GM18517 (cell line): Measurements from ENCODE around the gene MECP2.

Experiments used
- ATAC-seq: cut with Tn5 transposase; IDR thresholded peaks from one replicate; pipeline ENCODE4 v1.9.1; 2021; ENCODE audit warnings: mild to moderate bottlenecking, moderate library complexity; ENCODE audit not compliant: unreplicated experiment

MECP2 gene

GRCh38 chrX:154039577-154039976, 57.9 kb downstream of the MECP2 start:
- no peak for ATAC-seq

- no peak for ATAC-seq
These were observed 58.9 kb downstream of the MECP2 start for GRCh38 chrX:154038656-154039055.

- no peak for ATAC-seq
These were observed 59.8 kb downstream of the MECP2 start for GRCh38 chrX:154037754-154038153.

- no peak for ATAC-seq
These were observed 61.0 kb downstream of the MECP2 start for GRCh38 chrX:154036513-154036912.

- no peak for ATAC-seq
These were observed 63.7 kb downstream of the MECP2 start for GRCh38 chrX:154033848-154034247.

GRCh38 chrX:154032653-154033052, 64.9 kb downstream of the MECP2 start:
- ATAC-seq, result no peak

- no peak for ATAC-seq
These were observed 65.4 kb downstream of the MECP2 start for GRCh38 chrX:154032160-154032559.

GRCh38 chrX:154030715-154031305, 66.7 kb downstream of the MECP2 start:
- ATAC-seq, result no peak

- ATAC-seq, result no peak
These were observed 67.3 kb downstream of the MECP2 start for GRCh38 chrX:154030266-154030665.

- ATAC-seq, result no peak
These were observed 68.1 kb downstream of the MECP2 start for GRCh38 chrX:154029439-154029838.

- ATAC-seq, result no peak
These were observed 68.9 kb downstream of the MECP2 start for GRCh38 chrX:154028502-154029184.

- no peak for ATAC-seq
These were observed 69.5 kb downstream of the MECP2 start for GRCh38 chrX:154027986-154028385.

- ATAC-seq, result no peak
These were observed 70.5 kb downstream of the MECP2 start for GRCh38 chrX:154027022-154027402.

- no peak for ATAC-seq
These were observed 71.1 kb downstream of the MECP2 start for GRCh38 chrX:154026136-154027021.

GRCh38 chrX:154025230-154025629, 72.3 kb downstream of the MECP2 start:
- ATAC-seq, result no peak

GRCh38 chrX:154024271-154024670, 73.2 kb downstream of the MECP2 start:
- ATAC-seq, result no peak

- ATAC-seq, result no peak
These were observed 74.1 kb downstream of the MECP2 start for GRCh38 chrX:154023276-154024000.

- ATAC-seq, result no peak
These were observed 75.4 kb downstream of the MECP2 start for GRCh38 chrX:154022108-154022507.

GRCh38 chrX:154021131-154021611, 76.3 kb downstream of the MECP2 start:
- ATAC-seq, result no peak

- ATAC-seq, result no peak
These were observed 76.9 kb downstream of the MECP2 start for GRCh38 chrX:154020536-154021115.
